PC-3 (cell line): ENCODE results near the gene ARHGEF7. TPM values are rescaled to one million over a fixed set of nuclear protein-coding genes. Genes with fewer than 3 reads are reported as not detected.

Source experiments
- ATAC-seq: fragments of 200-7000 bp; cut with Tn5 transposase; 2 replicates; pipeline ENCODE4 v1.9.1; 2020; ENCODE audit warnings: mild to moderate bottlenecking, moderate library complexity
- BruUV-seq: library from RNA; stranded (reverse); fragments of 400-500 nt; replicated peaks from 2 replicates; lab custom pipeline; 2021; lab: Mats Ljungman, UMichigan
- CTCF ChIA-PET: fragments of 300-600 bp; sonication (Branson Sonifier 250); formaldehyde crosslinking; loops from one replicate; lab custom pipeline; 2022; ENCODE audit warnings: antibody characterized with exemption; lab: Charles Lee
- POLR2A ChIA-PET: fragments of 300-600 bp; sonication (Branson Sonifier 250); formaldehyde crosslinking; loops from one replicate; lab custom pipeline; 2022; ENCODE audit warnings: antibody characterized with exemption; ENCODE audit not compliant: unreplicated experiment; lab: Charles Lee
- DNase-seq: peaks from one replicate; pipeline ENCODE4 v3.0.0-alpha.2; 2015
- H2AFZ ChIP-seq: fragments of 300-600 bp; sonication (generic); 2 replicates; pipeline ENCODE4 v1.6.0; 2016; ENCODE audit warnings: antibody characterized with exemption, low read length
- H3F3A ChIP-seq: fragments of 300-600 bp; sonication (generic); one replicate; pipeline ENCODE4 v1.6.0; 2017; ENCODE audit warnings: antibody characterized with exemption, low read length, control low read depth, mild to moderate bottlenecking; ENCODE audit not compliant: unreplicated experiment
- H3K27ac ChIP-seq: fragments of 300-600 bp; sonication (generic); 2 replicates; pipeline ENCODE4 v1.5.1; 2016; ENCODE audit warnings: mild to moderate bottlenecking, low read length
- H3K27me3 ChIP-seq: fragments of 300-600 bp; sonication (generic); 2 replicates; pipeline ENCODE4 v1.6.1; 2016; ENCODE audit warnings: low read length, mixed read lengths
- H3K36me3 ChIP-seq: fragments of 300-600 bp; sonication (generic); 2 replicates; pipeline ENCODE4 v1.6.1; 2016; ENCODE audit warnings: low read depth, mixed run types, low read length, mixed read lengths
- H3K4me1 ChIP-seq: fragments of 300-600 bp; sonication (generic); 2 replicates; pipeline ENCODE4 v1.5.1; 2016; ENCODE audit warnings: low read length; ENCODE audit not compliant: insufficient read depth
- H3K4me2 ChIP-seq: fragments of 300-600 bp; sonication (generic); 2 replicates; pipeline ENCODE4 v1.6.0; 2016; ENCODE audit warnings: low read length
- H3K4me3 ChIP-seq: fragments of 300-600 bp; sonication (generic); 2 replicates; pipeline ENCODE4 v1.5.1; 2016; ENCODE audit warnings: mild to moderate bottlenecking, low read length, mixed read lengths
- H3K79me2 ChIP-seq: fragments of 300-600 bp; sonication (generic); 2 replicates; pipeline ENCODE4 v1.6.1; 2017; ENCODE audit warnings: low read length, mixed read lengths
- H3K9ac ChIP-seq: fragments of 300-600 bp; sonication (generic); 2 replicates; pipeline ENCODE4 v1.6.0; 2016; ENCODE audit warnings: mild to moderate bottlenecking, low read length
- H3K9me2 ChIP-seq: fragments of 300-600 bp; sonication (generic); replicated peaks from 2 replicates; pipeline ENCODE4 v1.6.1; 2016; ENCODE audit warnings: mixed run types, low read length, mixed read lengths
- H3K9me3 ChIP-seq: fragments of 300-600 bp; sonication (generic); 2 replicates; pipeline ENCODE4 v1.6.1; 2016; ENCODE audit warnings: low read length, mixed read lengths
- H4K20me1 ChIP-seq: fragments of 300-600 bp; sonication (generic); 2 replicates; pipeline ENCODE4 v1.6.1; 2016; ENCODE audit warnings: low read length, mixed read lengths
- EZH2 ChIP-seq: fragments of 300-600 bp; sonication (generic); IDR thresholded peaks from one replicate; pipeline ENCODE4 v1.6.1; 2017; ENCODE audit warnings: antibody characterized with exemption, mild to moderate bottlenecking, low read length; ENCODE audit not compliant: unreplicated experiment
- EZH2phosphoT487 ChIP-seq: fragments of 300-600 bp; sonication (generic); IDR thresholded peaks from 2 replicates; pipeline ENCODE4 v1.6.1; 2018; ENCODE audit warnings: mild to moderate bottlenecking, antibody characterized with exemption, low read length, borderline replicate concordance
- intact Hi-C: fragments of 100-400 bp; cut with micrococcal nuclease; formaldehyde crosslinking; loops from 2 replicates; pipeline ENCODE4 v1.9.0; 2023
- total RNA-seq: library from RNA; depleted of rRNA; stranded (reverse); fragments of >200 nt; gene quantifications from 2 replicates; pipeline ENCODE4 v1.2.3, GENCODE V29; 2014
- TF ChIP-seq, protein P1 (sequence below): fragments of 300-600 bp; sonication (generic); conservative IDR thresholded peaks from 2 replicates; pipeline ENCODE4 v1.5.1; 2017; ENCODE audit warnings: antibody characterized with exemption, low read depth, mild to moderate bottlenecking, low read length

The ARHGEF7 gene
- total RNA-seq, 1 experiment from 2014 or later = 14.7 TPM

DNA sequence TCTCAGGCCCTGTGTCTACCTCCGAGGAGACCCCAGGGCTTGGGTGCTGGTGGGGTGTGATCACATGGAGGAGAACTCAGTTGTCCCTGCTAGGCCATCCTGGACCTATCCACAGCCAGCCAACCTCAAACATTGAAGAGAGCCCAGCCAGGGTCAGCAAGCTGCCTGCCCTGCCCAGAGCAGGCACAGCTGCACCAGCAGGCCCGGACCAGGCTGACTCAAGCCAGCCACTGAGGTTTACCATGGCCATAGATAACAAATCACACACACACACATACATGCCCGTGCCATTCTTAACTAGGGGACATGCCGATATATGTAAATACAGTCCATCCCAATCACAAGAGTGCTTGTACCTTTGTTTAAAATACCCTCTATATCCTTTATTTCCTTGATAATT, 8.1 kb downstream of the ARHGEF7 start:
- Histone ChIP-seq H3K27me3 (peaks cover 62% of the 10 kb centered on the region), H2AFZ (no peak overlapping the region), H3K9me2 (no peaks in the 10 kb centered on the region), H3K79me2 (no peaks in the 10 kb centered on the region), H3K36me3 (no peaks in the 10 kb centered on the region), H3F3A (no peaks in the 10 kb centered on the region), H3K9ac (no peak overlapping the region), H3K4me3 (no peak overlapping the region), H3K27ac (no peak overlapping the region), H4K20me1 (no peaks in the 10 kb centered on the region), H3K4me2 (no peak overlapping the region), H3K9me3 (no peaks in the 10 kb centered on the region), H3K4me1 (no peaks in the 10 kb centered on the region)
- intact Hi-C loops = no loop called here
- POLR2A ChIA-PET = no interaction called here
- no peak for TF ChIP-seq EZH2
- TF ChIP-seq EZH2phosphoT487 = no peak
- TF ChIP-seq, protein P1, sequence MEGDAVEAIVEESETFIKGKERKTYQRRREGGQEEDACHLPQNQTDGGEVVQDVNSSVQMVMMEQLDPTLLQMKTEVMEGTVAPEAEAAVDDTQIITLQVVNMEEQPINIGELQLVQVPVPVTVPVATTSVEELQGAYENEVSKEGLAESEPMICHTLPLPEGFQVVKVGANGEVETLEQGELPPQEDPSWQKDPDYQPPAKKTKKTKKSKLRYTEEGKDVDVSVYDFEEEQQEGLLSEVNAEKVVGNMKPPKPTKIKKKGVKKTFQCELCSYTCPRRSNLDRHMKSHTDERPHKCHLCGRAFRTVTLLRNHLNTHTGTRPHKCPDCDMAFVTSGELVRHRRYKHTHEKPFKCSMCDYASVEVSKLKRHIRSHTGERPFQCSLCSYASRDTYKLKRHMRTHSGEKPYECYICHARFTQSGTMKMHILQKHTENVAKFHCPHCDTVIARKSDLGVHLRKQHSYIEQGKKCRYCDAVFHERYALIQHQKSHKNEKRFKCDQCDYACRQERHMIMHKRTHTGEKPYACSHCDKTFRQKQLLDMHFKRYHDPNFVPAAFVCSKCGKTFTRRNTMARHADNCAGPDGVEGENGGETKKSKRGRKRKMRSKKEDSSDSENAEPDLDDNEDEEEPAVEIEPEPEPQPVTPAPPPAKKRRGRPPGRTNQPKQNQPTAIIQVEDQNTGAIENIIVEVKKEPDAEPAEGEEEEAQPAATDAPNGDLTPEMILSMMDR = no peak
- ATAC-seq = no peak
- no TSS peak for BruUV-seq
- CTCF ChIA-PET = no interaction called here
- no peak for DNase-seq

DNA sequence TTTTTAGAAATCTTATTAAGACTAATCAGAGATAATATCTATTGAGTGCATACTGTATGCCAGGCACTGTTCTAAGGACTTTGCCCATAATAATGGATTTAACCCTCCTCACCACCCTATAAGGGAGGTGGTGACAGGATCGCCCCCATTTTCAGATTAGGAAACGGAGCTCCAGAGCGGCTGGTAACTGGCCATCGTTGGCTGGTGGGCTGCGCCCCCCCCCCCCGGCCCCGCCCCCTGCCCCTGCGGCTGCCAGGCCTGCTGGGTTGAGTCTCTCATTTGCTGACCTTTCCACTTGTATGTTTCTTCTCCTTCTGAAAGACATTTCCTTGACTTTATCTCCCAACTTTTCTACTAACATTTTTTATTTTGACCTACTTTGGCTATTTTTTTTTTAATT, 8.5 kb downstream of the ARHGEF7 start:
- no peaks in the 10 kb centered on the region for H3K9me3 ChIP-seq
- no peaks in the 10 kb centered on the region for H4K20me1 ChIP-seq
- DNase-seq = no peak
- ATAC-seq = no peak
- H3K4me2 ChIP-seq = no peak overlapping the region
- H3K79me2 ChIP-seq = no peaks in the 10 kb centered on the region
- no TSS peak for BruUV-seq
- intact Hi-C loops = no loop called here
- POLR2A ChIA-PET = no interaction called here
- CTCF ChIA-PET = no interaction called here
- no peaks in the 10 kb centered on the region for H3K9me2 ChIP-seq
- no peak overlapping the region for H3K27ac ChIP-seq
- peaks cover 62% of the 10 kb centered on the region for H3K27me3 ChIP-seq
- no peak overlapping the region for H2AFZ ChIP-seq
- no peak overlapping the region for H3K4me3 ChIP-seq
- H3K9ac ChIP-seq = no peak overlapping the region
- no peaks in the 10 kb centered on the region for H3K4me1 ChIP-seq
- no peaks in the 10 kb centered on the region for H3F3A ChIP-seq
- H3K36me3 ChIP-seq = no peaks in the 10 kb centered on the region
- TF ChIP-seq EZH2phosphoT487 (no peak), EZH2 (no peak)
- TF ChIP-seq, protein P1 = no peak

DNA sequence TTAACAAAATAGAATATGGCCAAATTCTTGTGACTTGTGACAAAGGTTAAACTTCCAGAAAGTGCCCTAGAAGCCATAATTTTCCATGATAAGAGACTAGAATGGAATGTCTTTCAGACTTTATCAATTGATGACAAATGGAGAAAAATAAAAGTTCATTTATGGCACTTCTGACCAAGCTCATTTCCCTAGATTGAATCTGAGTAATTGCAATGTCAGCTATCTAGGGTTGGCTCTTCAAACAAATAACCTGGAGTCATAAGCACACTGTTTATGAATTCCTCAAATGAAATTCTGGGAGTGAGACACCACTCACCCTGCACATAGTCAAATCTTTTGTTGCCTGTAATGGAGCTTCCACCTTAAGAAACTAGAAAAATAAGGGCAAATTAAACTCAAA, 11.4 kb downstream of the ARHGEF7 start:
- POLR2A ChIA-PET = no interaction called here
- Histone ChIP-seq H3K27me3 (peaks cover 54% of the 10 kb centered on the region), H2AFZ (no peak overlapping the region), H3K9me3 (no peaks in the 10 kb centered on the region), H3K9ac (no peak overlapping the region), H3F3A (no peaks in the 10 kb centered on the region), H3K79me2 (no peaks in the 10 kb centered on the region), H3K9me2 (no peaks in the 10 kb centered on the region), H3K36me3 (no peaks in the 10 kb centered on the region), H3K4me3 (no peak overlapping the region), H3K4me2 (no peak overlapping the region), H3K4me1 (no peaks in the 10 kb centered on the region), H4K20me1 (no peaks in the 10 kb centered on the region), H3K27ac (no peak overlapping the region)
- TF ChIP-seq, protein P1 = no peak
- no peak for TF ChIP-seq EZH2
- TF ChIP-seq EZH2phosphoT487 = no peak
- intact Hi-C loops = no loop called here
- DNase-seq = no peak
- ATAC-seq = no peak
- CTCF ChIA-PET = no interaction called here
- BruUV-seq = no TSS peak
